ENCODE results near the gene PFKM.

The PFKM gene

DNA sequence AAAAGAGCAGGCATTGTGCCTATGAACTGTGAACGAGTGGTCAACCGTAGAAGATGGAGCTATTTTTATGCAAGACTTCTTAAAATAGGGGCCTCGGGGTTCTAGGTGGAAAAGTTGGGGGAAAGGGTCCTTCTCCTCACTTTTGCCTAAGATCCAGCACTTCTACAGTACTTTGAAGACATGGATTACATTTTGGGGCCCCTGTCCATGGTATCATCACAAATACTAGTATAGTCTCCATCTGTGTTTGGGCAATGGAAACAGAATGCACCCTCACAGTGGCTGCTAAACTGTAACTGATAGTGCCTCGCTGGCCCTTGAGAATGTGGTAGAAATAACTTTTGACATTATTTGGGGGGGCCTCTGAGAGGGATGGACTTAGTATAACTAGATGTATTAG lies 58.8 kb downstream of the PFKM start:
- peaks cover 16% of the 10 kb centered on the region for H3K4me1 ChIP-seq (ENCODE audit: insufficient read depth, low read length)
- no peak overlapping the region for H3K9ac ChIP-seq (ENCODE audit: low read depth, low read length)
- H2AFZ ChIP-seq (ENCODE audit: low read depth, low read length), result no peak overlapping the region
- ATAC-seq (ENCODE audit: insufficient read depth, low read depth), result no peak
- TF ChIP-seq, protein P1, sequence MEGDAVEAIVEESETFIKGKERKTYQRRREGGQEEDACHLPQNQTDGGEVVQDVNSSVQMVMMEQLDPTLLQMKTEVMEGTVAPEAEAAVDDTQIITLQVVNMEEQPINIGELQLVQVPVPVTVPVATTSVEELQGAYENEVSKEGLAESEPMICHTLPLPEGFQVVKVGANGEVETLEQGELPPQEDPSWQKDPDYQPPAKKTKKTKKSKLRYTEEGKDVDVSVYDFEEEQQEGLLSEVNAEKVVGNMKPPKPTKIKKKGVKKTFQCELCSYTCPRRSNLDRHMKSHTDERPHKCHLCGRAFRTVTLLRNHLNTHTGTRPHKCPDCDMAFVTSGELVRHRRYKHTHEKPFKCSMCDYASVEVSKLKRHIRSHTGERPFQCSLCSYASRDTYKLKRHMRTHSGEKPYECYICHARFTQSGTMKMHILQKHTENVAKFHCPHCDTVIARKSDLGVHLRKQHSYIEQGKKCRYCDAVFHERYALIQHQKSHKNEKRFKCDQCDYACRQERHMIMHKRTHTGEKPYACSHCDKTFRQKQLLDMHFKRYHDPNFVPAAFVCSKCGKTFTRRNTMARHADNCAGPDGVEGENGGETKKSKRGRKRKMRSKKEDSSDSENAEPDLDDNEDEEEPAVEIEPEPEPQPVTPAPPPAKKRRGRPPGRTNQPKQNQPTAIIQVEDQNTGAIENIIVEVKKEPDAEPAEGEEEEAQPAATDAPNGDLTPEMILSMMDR (IDR thresholded peaks at IDR 0.05; ENCODE audit: borderline replicate concordance, extremely low read depth, low read length, poor library complexity, severe bottlenecking), result no peak
- no peak for TF ChIP-seq EZH2 (IDR thresholded peaks at IDR 0.05; ENCODE audit: borderline replicate concordance, low read depth, low read length, severe bottlenecking)
- no peak for DNase-seq
- no peak overlapping the region for H3K4me2 ChIP-seq (ENCODE audit: insufficient read depth, low read length)
- no peaks in the 10 kb centered on the region for H3K79me2 ChIP-seq (ENCODE audit: insufficient read depth, low read length)
- H3K27ac ChIP-seq (ENCODE audit: low read length), result no peak overlapping the region
- no peaks in the 10 kb centered on the region for H3K9me3 ChIP-seq (ENCODE audit: insufficient read depth, low read length, severe bottlenecking)
- no peaks in the 10 kb centered on the region for H3K36me3 ChIP-seq (ENCODE audit: insufficient read depth, low read length)
- H4K20me1 ChIP-seq (ENCODE audit: insufficient read depth, low read length), result no peaks in the 10 kb centered on the region
- H3K4me3 ChIP-seq (ENCODE audit: low read depth in 1 of 2, low read length in 2 of 2), result no peak overlapping the region
- peaks cover 42% of the 10 kb centered on the region for H3K27me3 ChIP-seq (ENCODE audit: insufficient read depth, low read length, poor library complexity)

DNA sequence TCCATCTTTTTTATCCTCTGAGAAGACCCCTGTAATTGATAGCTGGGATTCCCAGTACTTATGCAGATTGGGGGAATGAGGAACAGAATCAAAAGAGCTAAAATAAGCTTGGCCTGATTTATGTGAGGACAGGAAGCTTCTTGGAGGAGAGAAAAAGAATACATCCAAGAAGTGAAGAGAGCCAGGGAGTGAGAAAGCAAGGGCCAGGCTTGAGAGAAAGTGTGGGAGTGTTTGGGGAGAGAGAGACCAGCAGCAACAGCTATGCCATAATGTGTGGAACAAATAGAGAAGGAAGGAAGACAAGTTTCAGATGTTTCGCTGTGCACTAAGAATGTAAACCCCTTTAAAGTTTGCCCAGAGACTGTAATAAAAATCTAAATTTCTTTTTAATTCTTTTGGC lies 60.3 kb downstream of the PFKM start:
- Histone ChIP-seq H3K27me3 (ENCODE audit: insufficient read depth, low read length, poor library complexity) (peaks cover 48% of the 10 kb centered on the region), H3K36me3 (ENCODE audit: insufficient read depth, low read length) (no peaks in the 10 kb centered on the region)

GRCh38 chr12:48180424-48180823 lies 61.3 kb downstream of the PFKM start:
- H4K20me1 ChIP-seq (ENCODE audit: insufficient read depth, low read length), result no peaks in the 10 kb centered on the region
- H3K9me3 ChIP-seq (ENCODE audit: insufficient read depth, low read length, severe bottlenecking), result no peaks in the 10 kb centered on the region
- H3K27me3 ChIP-seq (ENCODE audit: insufficient read depth, low read length, poor library complexity), result peaks cover 48% of the 10 kb centered on the region
- H3K9ac ChIP-seq (ENCODE audit: low read depth, low read length), result no peak overlapping the region
- ATAC-seq (ENCODE audit: insufficient read depth, low read depth) (no peak), DNase-seq (no peak)
- TF ChIP-seq, protein P1 (IDR thresholded peaks at IDR 0.05; ENCODE audit: borderline replicate concordance, extremely low read depth, low read length, poor library complexity, severe bottlenecking), result no peak
- no peak for TF ChIP-seq EZH2 (IDR thresholded peaks at IDR 0.05; ENCODE audit: borderline replicate concordance, low read depth, low read length, severe bottlenecking)
- no peak overlapping the region for H2AFZ ChIP-seq (ENCODE audit: low read depth, low read length)
- no peaks in the 10 kb centered on the region for H3K36me3 ChIP-seq (ENCODE audit: insufficient read depth, low read length)
- H3K4me2 ChIP-seq (ENCODE audit: insufficient read depth, low read length), result no peak overlapping the region
- no peaks in the 10 kb centered on the region for H3K79me2 ChIP-seq (ENCODE audit: insufficient read depth, low read length)
- peaks cover 22% of the 10 kb centered on the region for H3K4me1 ChIP-seq (ENCODE audit: insufficient read depth, low read length)
- H3K4me3 ChIP-seq (ENCODE audit: low read depth in 1 of 2, low read length in 2 of 2), result no peak overlapping the region
- no peak overlapping the region for H3K27ac ChIP-seq (ENCODE audit: low read length)

More for the DNA sequence above, 60.3 kb downstream of the PFKM start:
- Histone ChIP-seq H3K4me3 (ENCODE audit: low read depth in 1 of 2, low read length in 2 of 2) (no peak overlapping the region), H3K9ac (ENCODE audit: low read depth, low read length) (no peak overlapping the region), H3K4me1 (ENCODE audit: insufficient read depth, low read length) (peaks cover 22% of the 10 kb centered on the region), H2AFZ (ENCODE audit: low read depth, low read length) (no peak overlapping the region), H3K9me3 (ENCODE audit: insufficient read depth, low read length, severe bottlenecking) (no peaks in the 10 kb centered on the region), H3K79me2 (ENCODE audit: insufficient read depth, low read length) (no peaks in the 10 kb centered on the region), H3K27ac (ENCODE audit: low read length) (no peak overlapping the region), H4K20me1 (ENCODE audit: insufficient read depth, low read length) (no peaks in the 10 kb centered on the region), H3K4me2 (ENCODE audit: insufficient read depth, low read length) (no peak overlapping the region)
- DNase-seq, result no peak
- TF ChIP-seq, protein P1 (IDR thresholded peaks at IDR 0.05; ENCODE audit: borderline replicate concordance, extremely low read depth, low read length, poor library complexity, severe bottlenecking), result no peak
- no peak for TF ChIP-seq EZH2 (IDR thresholded peaks at IDR 0.05; ENCODE audit: borderline replicate concordance, low read depth, low read length, severe bottlenecking)
- ATAC-seq (ENCODE audit: insufficient read depth, low read depth), result no peak
